ENCODE data around the gene TMEM204.
A peak's percentile ranks its signal among the peaks of the same experiment; 100 is the strongest.

TMEM204 gene

GRCh38 chr16:1533443-1533951 is at the start of gene TMEM204:
Gene TMEM204, plus strand, starts transcription at chr16:1533666. Its CDS starts 610 bp downstream, at chr16:1534276.
- DNase-seq (ENCODE audit: low read depth in 2 of 2) = no peak

GRCh38 chr16:1485847-1486496 is 47.5 kb upstream of the TMEM204 start:
- DNase-seq (ENCODE audit: low read depth in 2 of 2) = no peak

DNA sequence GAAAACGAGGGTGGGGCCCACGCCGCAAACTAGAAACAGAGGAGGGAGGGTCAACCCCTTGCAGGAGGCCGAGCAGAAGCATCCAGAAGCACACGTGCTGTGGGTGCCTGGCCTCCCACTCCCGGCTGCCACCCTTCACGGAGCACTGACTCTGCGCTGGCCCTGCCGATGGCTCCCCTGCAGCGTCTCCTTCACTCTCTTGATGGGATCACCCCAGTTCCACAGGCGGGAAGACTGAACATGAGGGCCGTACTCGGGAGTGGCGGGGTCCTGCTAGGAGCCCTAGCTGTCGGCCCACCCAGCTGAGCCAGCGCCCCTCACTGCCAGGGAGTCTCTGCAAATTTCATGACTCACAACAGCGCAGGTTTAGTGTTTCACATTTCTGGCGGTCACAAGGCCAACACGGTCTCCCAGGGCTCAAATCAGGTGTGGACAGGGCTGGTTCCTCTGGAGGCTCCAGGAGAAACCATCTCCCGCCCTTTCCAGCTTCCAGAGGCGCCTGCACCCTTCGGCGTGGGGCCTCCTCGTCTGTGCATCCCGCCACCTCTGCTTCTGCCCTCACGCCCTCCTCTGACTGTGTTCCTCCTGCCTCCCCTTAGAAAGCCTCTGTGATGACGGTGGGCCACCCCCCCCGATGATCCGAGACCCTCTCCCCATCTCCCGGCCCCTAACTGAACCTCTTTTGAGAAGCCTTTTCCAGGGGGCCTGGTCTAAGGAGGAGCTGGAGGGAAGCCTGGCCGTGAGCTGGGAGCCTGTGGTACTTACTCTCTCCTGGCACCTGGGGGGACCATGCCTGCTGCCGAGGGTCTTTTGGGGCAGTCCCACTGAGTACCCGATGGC is 46.7 kb upstream of the TMEM204 start:
- DNase-seq (ENCODE audit: low read depth in 2 of 2) = no peak

GRCh38 chr16:1487395-1488053 is 45.9 kb upstream of the TMEM204 start:
- no peak for DNase-seq (ENCODE audit: low read depth in 2 of 2)

DNA sequence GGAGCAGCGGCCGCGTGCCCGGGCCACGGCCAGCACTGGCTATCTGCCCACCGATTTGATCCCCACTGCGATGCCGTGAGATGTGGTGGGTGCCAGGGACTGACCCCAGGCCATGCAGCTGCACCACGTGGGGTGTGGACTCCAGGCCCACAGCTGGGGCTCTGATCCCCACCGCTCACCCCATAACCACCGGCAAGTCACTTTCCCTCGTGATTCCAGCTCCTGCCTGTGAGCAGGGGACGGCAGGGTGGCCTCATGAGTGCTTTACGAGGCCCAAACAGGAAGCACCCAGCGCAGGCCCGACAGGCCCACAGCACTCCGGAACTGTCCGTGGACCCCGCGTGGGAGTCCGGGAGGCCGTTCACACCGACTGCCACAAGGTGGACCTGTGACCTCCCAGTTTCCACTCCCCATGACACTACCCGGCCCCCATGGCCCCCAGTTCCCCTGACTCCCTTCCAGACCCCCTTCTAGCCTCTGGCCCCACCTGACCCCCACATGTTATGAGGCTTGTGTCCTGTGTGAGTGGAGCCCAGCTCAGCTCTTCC is 45.3 kb upstream of the TMEM204 start:
- DNase-seq (ENCODE audit: low read depth in 2 of 2) = no peak

DNA sequence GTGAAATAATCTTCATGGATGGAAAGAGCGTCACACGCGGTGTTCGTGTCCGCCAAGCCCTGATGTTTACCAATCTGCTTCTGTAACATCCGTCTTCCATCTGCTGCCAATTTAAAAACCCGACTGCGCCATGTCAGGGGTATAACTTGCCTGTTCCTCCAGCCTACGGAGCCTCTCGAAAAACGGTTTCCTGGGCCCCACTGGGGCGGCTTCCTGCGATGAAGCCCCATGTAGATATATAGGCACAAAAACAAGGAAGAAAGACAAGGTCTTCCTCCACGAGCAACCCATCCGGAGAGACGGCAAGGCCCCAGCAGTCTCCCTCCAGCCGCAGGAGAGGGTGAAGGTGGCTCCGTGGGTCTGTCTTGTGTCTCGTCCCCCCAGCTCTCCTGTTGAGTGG is 44.8 kb upstream of the TMEM204 start, which contains the start of gene PTX4:
TSS of gene PTX4 (minus strand) at position 326 of the 400 bp plus-strand sequence. CDS start at position 291, 35 bp downstream.
- no peak for DNase-seq (ENCODE audit: low read depth in 2 of 2)

- no peak for DNase-seq (ENCODE audit: low read depth in 2 of 2)
These were observed 44.4 kb upstream of the TMEM204 start for GRCh38 chr16:1489077-1489476.

DNA sequence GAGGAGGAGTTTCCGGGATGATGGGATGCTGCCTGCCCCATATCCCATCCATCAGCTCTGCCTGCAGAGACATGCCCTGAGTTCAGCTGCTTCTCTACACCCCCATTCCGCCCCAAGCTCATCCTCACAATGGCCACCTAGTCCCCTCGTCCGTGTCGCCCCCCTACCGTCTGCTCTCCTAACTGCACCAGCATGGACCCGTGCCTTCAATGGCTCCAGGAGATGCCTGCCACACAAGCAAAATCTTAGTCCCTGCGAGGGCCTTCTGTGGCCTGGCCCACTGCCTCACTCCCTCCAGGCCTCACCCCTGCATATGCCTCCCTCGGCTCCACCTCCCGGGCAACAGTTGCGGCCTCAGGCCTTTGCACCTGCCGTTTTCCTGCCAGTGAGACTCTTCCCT is 42.1 kb upstream of the TMEM204 start:
- no peak for DNase-seq (ENCODE audit: low read depth in 2 of 2)

DNA sequence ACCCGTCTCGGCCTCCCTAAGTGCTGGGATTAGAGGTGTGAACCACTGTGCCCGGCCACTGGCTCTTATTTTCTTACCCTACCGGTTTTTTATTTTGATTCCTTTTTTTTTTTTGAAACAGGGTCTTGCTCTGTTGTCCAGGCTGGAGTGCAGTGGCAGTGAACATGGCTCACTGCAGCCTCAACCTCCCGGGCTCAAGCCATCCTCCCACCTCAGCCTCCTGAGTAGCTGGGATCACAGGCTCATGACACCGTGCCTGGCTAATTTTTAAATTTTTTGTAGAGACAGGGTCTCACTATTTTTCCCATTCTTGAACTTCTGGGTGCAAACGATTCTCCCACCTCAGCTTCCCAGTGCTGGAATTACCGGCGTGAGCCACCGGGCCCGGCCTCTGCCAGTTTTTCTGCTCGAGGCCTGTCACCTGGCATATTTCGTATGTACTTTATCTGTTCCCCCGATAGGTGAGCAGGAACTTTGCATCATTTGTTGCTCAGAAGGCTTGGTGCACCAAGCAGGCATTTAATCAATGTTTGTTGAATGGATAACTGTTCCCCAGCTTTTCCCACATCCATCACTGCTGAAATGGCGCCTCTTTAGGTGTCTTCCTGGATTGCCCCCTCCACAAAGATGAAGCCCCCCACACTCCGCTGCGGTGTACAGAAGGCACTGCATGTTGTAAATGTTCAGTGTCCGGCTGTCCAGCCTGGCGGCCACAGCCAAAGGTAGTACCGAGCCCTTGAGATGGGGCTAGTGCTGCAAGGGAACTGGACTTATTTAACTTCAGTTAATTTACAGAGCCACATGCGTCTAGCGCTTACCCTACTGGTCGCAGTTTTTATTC is 41.2 kb upstream of the TMEM204 start:
- no peak for DNase-seq (ENCODE audit: low read depth in 2 of 2)

- peak; percentile 78 to 82 for DNase-seq (ENCODE audit: low read depth in 2 of 2)
These were observed 40.3 kb upstream of the TMEM204 start, which contains the start of gene TELO2 for GRCh38 chr16:1492923-1493745. Gene TELO2, plus strand, starts transcription at chr16:1493360. Its CDS starts 922 bp downstream, at chr16:1494282.

GRCh38 chr16:1493746-1494094 is 39.7 kb upstream of the TMEM204 start:
- no peak for DNase-seq (ENCODE audit: low read depth in 2 of 2)

DNA sequence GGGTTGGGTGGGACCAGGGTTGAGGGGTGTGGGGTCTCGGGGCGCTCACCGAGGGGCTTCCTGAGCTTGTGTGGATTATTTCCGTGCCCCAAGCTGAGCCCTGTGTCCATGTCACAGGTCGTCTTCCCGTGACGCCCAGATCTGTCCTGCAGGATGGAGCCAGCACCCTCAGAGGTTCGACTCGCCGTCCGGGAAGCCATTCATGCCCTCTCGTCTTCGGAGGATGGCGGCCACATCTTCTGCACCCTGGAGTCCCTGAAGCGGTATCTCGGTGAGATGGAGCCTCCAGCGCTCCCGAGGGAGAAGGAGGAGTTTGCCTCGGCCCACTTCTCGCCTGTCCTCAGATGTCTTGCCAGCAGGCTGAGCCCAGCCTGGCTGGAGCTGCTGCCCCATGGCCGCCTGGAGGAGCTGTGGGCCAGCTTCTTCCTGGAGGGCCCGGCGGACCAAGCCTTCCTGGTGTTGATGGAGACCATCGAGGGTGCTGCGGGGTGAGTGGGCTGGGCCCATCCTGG is 39.3 kb upstream of the TMEM204 start:
- no peak for DNase-seq (ENCODE audit: low read depth in 2 of 2)

DNA sequence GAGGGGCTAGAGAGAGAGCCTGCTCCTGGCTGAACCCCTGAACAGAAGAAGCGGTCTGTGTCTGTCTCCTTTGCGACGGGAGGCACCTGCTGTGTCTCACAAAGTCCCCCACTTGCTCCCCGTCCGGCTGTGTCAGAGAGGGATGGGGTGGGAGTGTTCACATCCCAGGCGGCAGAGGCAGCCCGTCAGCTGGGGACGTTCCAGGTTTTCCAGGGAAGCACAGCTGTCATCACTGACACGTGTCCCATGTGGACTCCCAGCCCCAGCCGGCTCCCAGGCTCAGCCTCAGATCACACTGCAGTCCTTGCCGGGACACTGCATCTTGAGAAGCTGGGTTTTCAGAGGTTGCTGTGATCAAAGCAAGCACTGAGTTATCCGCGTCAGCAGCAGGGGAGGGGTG is 38.8 kb upstream of the TMEM204 start:
- no peak for DNase-seq (ENCODE audit: low read depth in 2 of 2)

GRCh38 chr16:1495211-1495888 is 38.1 kb upstream of the TMEM204 start:
- no peak for DNase-seq (ENCODE audit: low read depth in 2 of 2)

GRCh38 chr16:1495889-1496262 is 37.6 kb upstream of the TMEM204 start:
- DNase-seq (ENCODE audit: low read depth in 2 of 2) = no peak

GRCh38 chr16:1496464-1496863 is 37.0 kb upstream of the TMEM204 start:
- no peak for DNase-seq (ENCODE audit: low read depth in 2 of 2)

GRCh38 chr16:1497014-1497598 is 36.4 kb upstream of the TMEM204 start:
- DNase-seq (ENCODE audit: low read depth in 2 of 2) = no peak

- DNase-seq (ENCODE audit: low read depth in 2 of 2) = no peak
These were observed 34.4 kb upstream of the TMEM204 start for GRCh38 chr16:1498899-1499676.

Data from stimulated activated CD8-positive, alpha-beta memory T cell treated with anti-CD3 and anti-CD28 coated beads, Interleukin-2, amount 100 ng/mL, for 48 hours (primary cell).